Adipocyte (in vitro differentiated cells): ENCODE results near the gene RHOU.

ENCODE experiments used
- DNase-seq: peaks from one replicate; pipeline ENCODE4 v3.0.0-alpha.2; 2015; ENCODE audit warnings: low read depth
- H3K27me3 ChIP-seq: replicated peaks from 2 replicates; pipeline ENCODE4 v1.7.0; 2013; ENCODE audit warnings: mild to moderate bottlenecking, low read length, moderate library complexity; ENCODE audit not compliant: control insufficient read depth, insufficient read depth
- H3K36me3 ChIP-seq: 2 replicates; pipeline ENCODE4 v1.7.0; 2013; ENCODE audit warnings: low read length, mild to moderate bottlenecking, moderate library complexity; ENCODE audit not compliant: control insufficient read depth, insufficient read depth, severe bottlenecking
- H3K4me1 ChIP-seq: 2 replicates; pipeline ENCODE4 v1.7.0; 2013; ENCODE audit warnings: mild to moderate bottlenecking, low read length, moderate library complexity; ENCODE audit not compliant: control insufficient read depth, insufficient read depth
- H3K4me3 ChIP-seq: 2 replicates; pipeline ENCODE4 v1.7.0; 2013; ENCODE audit warnings: mild to moderate bottlenecking, low read length, moderate library complexity
- H3K9ac ChIP-seq: 2 replicates; pipeline ENCODE4 v1.7.0; 2013; ENCODE audit warnings: mild to moderate bottlenecking, low read length, moderate library complexity
- H3K9me3 ChIP-seq: 2 replicates; pipeline ENCODE4 v1.7.0; 2013; ENCODE audit warnings: mild to moderate bottlenecking, low read length, moderate library complexity; ENCODE audit not compliant: control insufficient read depth

RHOU gene

GRCh38 chr1:228717081-228717480, 18.2 kb upstream of the RHOU start:
- Histone ChIP-seq H3K4me1 (no peaks in the 10 kb centered on the region), H3K9ac (no peak overlapping the region)
- DNase-seq, result no peak

GRCh38 chr1:228721407-228721806, 13.9 kb upstream of the RHOU start:
- H3K9me3 ChIP-seq, result no peaks in the 10 kb centered on the region
- H3K4me3 ChIP-seq, result no peak overlapping the region
- H3K36me3 ChIP-seq, result no peaks in the 10 kb centered on the region
- no peak for DNase-seq
- peaks cover 7% of the 10 kb centered on the region for H3K4me1 ChIP-seq
- no peak overlapping the region for H3K9ac ChIP-seq
- H3K27me3 ChIP-seq, result no peaks in the 10 kb centered on the region

More at GRCh38 chr1:228717081-228717480, 18.2 kb upstream of the RHOU start:
- no peaks in the 10 kb centered on the region for H3K27me3 ChIP-seq
- no peaks in the 10 kb centered on the region for H3K9me3 ChIP-seq
- no peaks in the 10 kb centered on the region for H3K36me3 ChIP-seq
- no peak overlapping the region for H3K4me3 ChIP-seq

GRCh38 chr1:228723287-228723686, 12.0 kb upstream of the RHOU start:
- peaks cover 7% of the 10 kb centered on the region for H3K4me1 ChIP-seq
- no peak overlapping the region for H3K4me3 ChIP-seq
- H3K36me3 ChIP-seq, result no peaks in the 10 kb centered on the region
- DNase-seq, result no peak
- H3K9me3 ChIP-seq, result no peaks in the 10 kb centered on the region
- H3K9ac ChIP-seq, result no peak overlapping the region
- H3K27me3 ChIP-seq, result peaks cover 8% of the 10 kb centered on the region

DNA sequence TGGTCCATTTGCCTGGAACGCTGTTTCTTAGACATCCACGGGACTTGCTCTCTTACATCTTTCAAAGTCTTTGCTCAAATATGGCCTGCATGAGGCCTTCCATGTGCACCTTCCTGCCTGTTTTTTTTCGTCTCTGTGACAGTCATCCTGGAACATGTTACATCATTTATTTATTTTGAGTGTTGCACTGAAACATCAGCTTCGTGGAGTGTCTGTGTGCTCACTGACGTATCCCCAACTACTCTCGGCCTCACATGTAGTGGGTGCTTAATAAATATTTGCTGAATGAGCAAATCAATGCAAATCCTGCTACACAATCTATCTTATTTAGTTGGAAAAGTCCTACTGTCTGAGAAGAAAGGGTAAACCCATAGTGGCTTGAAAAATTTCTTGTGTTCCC, 11.4 kb upstream of the RHOU start:
- H3K36me3 ChIP-seq, result no peaks in the 10 kb centered on the region
- no peak overlapping the region for H3K4me3 ChIP-seq
- H3K9ac ChIP-seq, result no peak overlapping the region
- peaks cover 7% of the 10 kb centered on the region for H3K4me1 ChIP-seq
- no peak for DNase-seq
- no peaks in the 10 kb centered on the region for H3K9me3 ChIP-seq
- peaks cover 8% of the 10 kb centered on the region for H3K27me3 ChIP-seq

GRCh38 chr1:228725178-228725577, 10.1 kb upstream of the RHOU start:
- H3K9me3 ChIP-seq, result no peaks in the 10 kb centered on the region
- no peak for DNase-seq

DNA sequence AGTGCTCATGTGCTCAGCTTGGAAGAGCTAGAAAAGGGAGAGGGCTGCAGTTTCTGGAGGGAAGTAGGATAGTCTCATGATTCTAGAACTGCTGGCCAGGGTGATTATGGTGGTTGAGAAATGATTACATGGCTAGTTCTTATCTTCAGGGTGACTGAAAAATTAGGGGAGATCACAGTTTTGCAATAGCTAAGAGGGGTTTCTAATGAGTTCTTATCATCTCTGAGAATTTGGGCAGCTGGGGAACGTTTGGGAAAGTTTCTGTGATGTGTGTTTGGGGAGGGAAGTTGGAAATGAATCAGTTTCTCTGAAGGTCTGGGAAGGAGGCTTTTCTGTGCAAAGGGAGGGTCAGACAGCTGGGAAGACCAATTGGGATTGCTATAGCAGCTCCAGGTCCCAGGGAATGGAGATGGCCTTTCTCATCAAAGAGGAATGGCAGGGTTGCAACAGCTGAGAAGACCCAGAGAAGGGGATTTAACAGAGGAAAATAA, 7.6 kb upstream of the RHOU start:
- no peak for DNase-seq
- Histone ChIP-seq H3K27me3 (peaks cover 19% of the 10 kb centered on the region), H3K9ac (no peak overlapping the region), H3K4me3 (no peak overlapping the region), H3K9me3 (no peaks in the 10 kb centered on the region), H3K36me3 (no peaks in the 10 kb centered on the region), H3K4me1 (peaks cover 7% of the 10 kb centered on the region)

More at GRCh38 chr1:228725178-228725577, 10.1 kb upstream of the RHOU start:
- Histone ChIP-seq H3K4me1 (peaks cover 7% of the 10 kb centered on the region), H3K36me3 (no peaks in the 10 kb centered on the region), H3K27me3 (peaks cover 8% of the 10 kb centered on the region), H3K4me3 (no peak overlapping the region), H3K9ac (no peak overlapping the region)

- no peak for DNase-seq
- H3K4me3 ChIP-seq, result no peak overlapping the region
- H3K36me3 ChIP-seq, result no peaks in the 10 kb centered on the region
- peaks cover 20% of the 10 kb centered on the region for H3K27me3 ChIP-seq
- no peak overlapping the region for H3K9ac ChIP-seq
- no peaks in the 10 kb centered on the region for H3K9me3 ChIP-seq
- peaks cover 15% of the 10 kb centered on the region for H3K4me1 ChIP-seq
These were observed 2.9 kb upstream of the RHOU start for GRCh38 chr1:228732426-228732825.

GRCh38 chr1:228733576-228733975, 1.7 kb upstream of the RHOU start:
- H3K27me3 ChIP-seq, result peaks cover 12% of the 10 kb centered on the region
- H3K36me3 ChIP-seq, result no peaks in the 10 kb centered on the region
- no peak overlapping the region for H3K4me3 ChIP-seq
- peaks cover 22% of the 10 kb centered on the region for H3K4me1 ChIP-seq
- H3K9me3 ChIP-seq, result no peaks in the 10 kb centered on the region
- no peak for DNase-seq
- no peak overlapping the region for H3K9ac ChIP-seq

DNA sequence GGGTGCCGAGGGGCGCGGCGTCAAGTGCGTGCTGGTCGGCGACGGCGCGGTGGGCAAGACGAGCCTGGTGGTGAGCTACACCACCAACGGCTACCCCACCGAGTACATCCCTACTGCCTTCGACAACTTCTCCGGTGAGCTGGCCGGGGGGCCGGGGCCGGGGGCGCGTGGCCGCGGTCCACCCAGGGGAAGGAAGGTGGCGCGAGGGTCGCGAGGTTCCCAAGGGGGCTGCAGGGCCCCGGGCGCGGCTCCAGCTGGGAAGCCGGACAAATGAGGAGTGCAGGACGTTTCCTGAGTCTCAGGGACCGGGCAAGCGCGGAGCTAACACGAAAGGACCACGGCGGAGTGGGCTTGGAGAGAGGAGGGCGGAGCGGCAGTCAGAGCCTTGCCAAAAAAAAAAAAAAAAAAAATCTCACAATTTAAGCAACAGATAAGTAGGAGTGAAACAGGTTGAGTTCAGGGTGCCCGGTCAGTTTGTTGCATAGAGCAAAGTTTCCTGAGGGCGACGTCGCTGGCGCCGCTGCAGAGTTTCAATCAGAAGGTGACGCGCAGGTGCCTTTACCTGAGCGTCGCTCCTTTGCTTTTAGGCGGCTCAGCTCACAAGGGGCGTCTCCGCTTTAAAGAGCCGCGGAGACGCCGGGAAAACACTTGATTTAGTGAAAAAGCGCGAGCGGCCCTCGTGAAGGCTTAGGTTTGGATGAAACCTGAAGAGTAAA, 750 bp downstream of the RHOU start:
- no peaks in the 10 kb centered on the region for H3K36me3 ChIP-seq
- H3K27me3 ChIP-seq, result peaks cover 9% of the 10 kb centered on the region
- H3K9me3 ChIP-seq, result no peaks in the 10 kb centered on the region
- DNase-seq, result peak; percentile 41
- H3K4me1 ChIP-seq, result peaks cover 33% of the 10 kb centered on the region
- H3K9ac ChIP-seq, result peak overlapping the region; percentile 85
- H3K4me3 ChIP-seq, result peak overlapping the region; percentile 88

DNA sequence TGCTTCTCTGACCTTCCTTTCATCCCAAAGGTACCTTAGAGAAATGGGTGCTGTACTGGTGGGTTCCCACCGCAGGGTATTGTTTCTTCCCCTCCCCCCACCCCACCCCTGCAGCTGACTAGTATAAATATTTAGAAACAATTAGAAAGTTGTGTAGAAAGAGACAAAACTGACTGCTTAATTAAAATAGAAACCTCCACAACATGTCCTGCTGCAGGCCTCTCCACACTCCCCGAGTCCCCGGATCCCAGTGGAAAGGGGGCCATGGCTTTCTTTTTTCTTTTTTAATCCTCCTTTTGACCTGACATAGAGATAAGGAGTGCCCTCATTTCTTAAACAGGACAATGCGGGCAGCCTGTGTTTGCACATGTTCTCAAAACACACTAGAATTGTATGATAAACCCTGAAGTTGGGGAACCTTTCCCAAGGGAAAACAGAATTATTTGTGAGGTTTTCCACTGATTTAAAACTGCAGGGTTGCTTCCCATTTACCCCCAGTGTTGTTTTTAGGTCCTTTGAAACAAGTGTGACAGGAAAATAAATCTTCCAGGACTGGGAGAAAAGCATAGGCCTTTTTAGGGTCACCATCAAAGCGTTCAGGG, 1.7 kb downstream of the RHOU start:
- peaks cover 9% of the 10 kb centered on the region for H3K27me3 ChIP-seq
- H3K36me3 ChIP-seq, result no peaks in the 10 kb centered on the region
- peak overlapping the region; percentile 88 for H3K4me3 ChIP-seq
- H3K9me3 ChIP-seq, result no peaks in the 10 kb centered on the region
- H3K9ac ChIP-seq, result peak overlapping the region; percentile 85
- peaks cover 37% of the 10 kb centered on the region for H3K4me1 ChIP-seq
- DNase-seq, result no peak

GRCh38 chr1:228737601-228738041, 2.3 kb downstream of the RHOU start:
- no peaks in the 10 kb centered on the region for H3K9me3 ChIP-seq
- H3K4me1 ChIP-seq, result peaks cover 37% of the 10 kb centered on the region
- H3K4me3 ChIP-seq, result peak overlapping the region; percentile 88
- DNase-seq, result no peak
- peaks cover 2% of the 10 kb centered on the region for H3K27me3 ChIP-seq
- peaks cover 7% of the 10 kb centered on the region for H3K36me3 ChIP-seq
- peak overlapping the region; percentile 85 for H3K9ac ChIP-seq
